Chondrocyte (in vitro differentiated cells): ENCODE measurements around the gene KRTAP10-1. TPM values are rescaled to one million over a fixed set of nuclear protein-coding genes. Genes with fewer than 3 reads are reported as not detected.

ENCODE experiments used
- DNase-seq: peaks from one replicate; pipeline ENCODE4 v3.0.0; 2021; ENCODE audit warnings: mixed read lengths, low spot score
- H3K27ac Mint-ChIP-seq: one replicate; pipeline ENCODE4 v1.8.0; 2021; ENCODE audit warnings: mild to moderate bottlenecking, moderate library complexity, mixed read lengths; ENCODE audit not compliant: unreplicated experiment
- H3K27me3 Mint-ChIP-seq: 2 replicates; pipeline ENCODE4 v1.8.0; 2021; ENCODE audit warnings: low read depth, mixed read lengths
- H3K36me3 Mint-ChIP-seq: 2 replicates; pipeline ENCODE4 v1.8.0; 2021; ENCODE audit warnings: low read depth, mixed read lengths
- H3K4me1 Mint-ChIP-seq: 2 replicates; pipeline ENCODE4 v1.8.0; 2021; ENCODE audit warnings: low read depth, mild to moderate bottlenecking, mixed read lengths
- H3K4me3 Mint-ChIP-seq: one replicate; pipeline ENCODE4 v1.8.0; 2021; ENCODE audit warnings: mild to moderate bottlenecking, moderate library complexity, mixed read lengths; ENCODE audit not compliant: unreplicated experiment
- H3K9me3 Mint-ChIP-seq: 2 replicates; pipeline ENCODE4 v1.8.0; 2021; ENCODE audit warnings: low read depth, mixed read lengths
- total RNA-seq: library from RNA; stranded (reverse); gene quantifications from 3 replicates; pipeline ENCODE4 v1.2.1, GENCODE V29; 2021
- TF ChIP-seq, protein P1 (sequence below): fragments of 200-600 bp; sonication (generic); IDR thresholded peaks from 2 replicates; pipeline ENCODE4 v1.5.0; 2021; ENCODE audit warnings: antibody characterized with exemption, mild to moderate bottlenecking, moderate library complexity

The KRTAP10-1 gene
- total RNA-seq, 1 donor from 2014 or later: not detected

DNA sequence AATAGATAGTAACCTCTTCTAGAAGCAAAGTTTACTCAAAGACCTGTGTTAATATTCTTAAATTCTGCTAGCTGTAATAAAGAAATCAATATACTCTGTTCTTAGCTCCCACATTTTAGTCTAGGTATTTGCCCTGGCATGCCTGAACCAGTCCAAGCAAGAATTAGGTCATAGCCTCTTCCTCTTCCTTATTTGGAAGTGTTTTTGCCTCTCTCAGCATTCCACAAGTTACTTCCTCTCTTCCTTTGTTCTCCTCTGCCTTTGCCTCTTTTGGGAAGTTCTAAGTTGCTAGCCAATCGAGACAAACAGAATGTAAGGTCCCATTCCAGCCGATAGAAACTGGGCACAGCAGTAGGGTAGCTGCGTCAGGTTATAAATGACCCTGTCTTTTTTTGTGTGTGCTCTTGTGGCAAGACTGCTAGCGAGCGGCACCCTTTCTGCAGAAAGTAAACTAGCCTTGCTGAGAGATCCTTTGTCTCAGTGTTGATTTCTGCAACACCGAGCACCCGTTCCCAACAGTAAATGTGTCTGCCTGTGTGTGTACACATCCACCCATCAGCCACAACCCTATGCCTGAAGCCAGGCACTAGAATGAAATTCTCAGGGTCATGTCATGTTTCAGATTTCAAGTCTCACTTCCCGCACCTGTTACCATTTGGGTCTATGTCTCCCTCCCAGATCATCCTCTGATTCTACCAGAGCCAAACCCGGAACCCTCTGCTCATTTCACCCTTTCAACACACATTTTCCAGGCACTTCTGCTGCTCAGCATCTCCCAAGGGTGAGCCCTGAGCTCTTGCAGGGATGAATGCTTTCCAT lies 47.2 kb downstream of the KRTAP10-1 start:
- peaks cover 3% of the 10 kb centered on the region for H3K4me1 Mint-ChIP-seq
- no peak for DNase-seq
- no peak overlapping the region for H3K4me3 Mint-ChIP-seq
- peaks cover 19% of the 10 kb centered on the region for H3K36me3 Mint-ChIP-seq
- peaks cover 1% of the 10 kb centered on the region for H3K27me3 Mint-ChIP-seq
- H3K9me3 Mint-ChIP-seq: peaks cover 20% of the 10 kb centered on the region
- H3K27ac Mint-ChIP-seq: peak overlapping the region; percentile 12
- TF ChIP-seq, protein P1, sequence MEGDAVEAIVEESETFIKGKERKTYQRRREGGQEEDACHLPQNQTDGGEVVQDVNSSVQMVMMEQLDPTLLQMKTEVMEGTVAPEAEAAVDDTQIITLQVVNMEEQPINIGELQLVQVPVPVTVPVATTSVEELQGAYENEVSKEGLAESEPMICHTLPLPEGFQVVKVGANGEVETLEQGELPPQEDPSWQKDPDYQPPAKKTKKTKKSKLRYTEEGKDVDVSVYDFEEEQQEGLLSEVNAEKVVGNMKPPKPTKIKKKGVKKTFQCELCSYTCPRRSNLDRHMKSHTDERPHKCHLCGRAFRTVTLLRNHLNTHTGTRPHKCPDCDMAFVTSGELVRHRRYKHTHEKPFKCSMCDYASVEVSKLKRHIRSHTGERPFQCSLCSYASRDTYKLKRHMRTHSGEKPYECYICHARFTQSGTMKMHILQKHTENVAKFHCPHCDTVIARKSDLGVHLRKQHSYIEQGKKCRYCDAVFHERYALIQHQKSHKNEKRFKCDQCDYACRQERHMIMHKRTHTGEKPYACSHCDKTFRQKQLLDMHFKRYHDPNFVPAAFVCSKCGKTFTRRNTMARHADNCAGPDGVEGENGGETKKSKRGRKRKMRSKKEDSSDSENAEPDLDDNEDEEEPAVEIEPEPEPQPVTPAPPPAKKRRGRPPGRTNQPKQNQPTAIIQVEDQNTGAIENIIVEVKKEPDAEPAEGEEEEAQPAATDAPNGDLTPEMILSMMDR: no peak

DNA sequence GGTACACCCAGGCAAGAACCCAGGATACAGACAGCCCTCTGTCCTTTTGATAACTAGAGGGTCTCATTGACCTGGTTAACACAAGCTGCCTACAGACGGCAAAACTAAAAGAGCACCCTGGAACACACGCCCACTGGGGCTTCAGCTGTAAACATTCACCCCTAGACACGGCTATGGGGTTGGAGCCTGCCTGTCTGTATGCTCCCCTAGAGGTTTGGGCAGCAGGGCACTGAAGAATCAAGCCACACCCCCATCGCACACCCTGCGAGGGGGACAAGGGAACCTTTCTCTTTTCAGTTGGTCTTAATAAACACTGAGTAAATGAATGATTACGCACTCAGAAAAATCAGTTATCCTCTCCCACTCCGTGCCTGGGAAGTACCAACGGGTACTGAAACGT lies 49.2 kb downstream of the KRTAP10-1 start:
- TF ChIP-seq, protein P1: no peak
- H3K4me3 Mint-ChIP-seq: no peak overlapping the region
- H3K9me3 Mint-ChIP-seq: peaks cover 20% of the 10 kb centered on the region
- H3K4me1 Mint-ChIP-seq: peaks cover 3% of the 10 kb centered on the region
- H3K27me3 Mint-ChIP-seq: no peaks in the 10 kb centered on the region
- peaks cover 19% of the 10 kb centered on the region for H3K36me3 Mint-ChIP-seq
- H3K27ac Mint-ChIP-seq: no peak overlapping the region
- no peak for DNase-seq

DNA sequence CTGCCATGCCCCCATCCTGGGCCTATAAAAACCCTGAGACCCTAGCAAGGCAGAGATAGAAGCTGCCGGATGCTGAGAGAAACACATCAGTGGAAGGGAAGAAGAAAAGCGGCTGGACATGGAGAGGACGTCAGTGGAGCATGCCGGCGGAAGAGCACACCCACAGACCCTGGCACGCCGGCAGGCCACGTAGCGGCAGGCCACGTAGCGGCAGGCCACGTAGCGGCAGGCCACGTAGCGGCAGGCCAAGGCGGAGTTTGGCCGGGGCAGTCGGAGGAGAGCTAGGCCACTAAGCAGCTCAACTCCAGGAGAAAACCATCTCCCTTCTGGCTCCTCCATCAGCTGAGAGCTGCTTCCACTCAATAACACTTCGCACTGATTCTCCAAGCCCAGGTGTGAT lies 49.6 kb downstream of the KRTAP10-1 start:
- TF ChIP-seq, protein P1: no peak
- Mint-ChIP-seq H3K4me1 (peaks cover 3% of the 10 kb centered on the region), H3K36me3 (peaks cover 19% of the 10 kb centered on the region), H3K27me3 (no peaks in the 10 kb centered on the region), H3K4me3 (no peak overlapping the region), H3K27ac (no peak overlapping the region), H3K9me3 (peaks cover 20% of the 10 kb centered on the region)
- no peak for DNase-seq

DNA sequence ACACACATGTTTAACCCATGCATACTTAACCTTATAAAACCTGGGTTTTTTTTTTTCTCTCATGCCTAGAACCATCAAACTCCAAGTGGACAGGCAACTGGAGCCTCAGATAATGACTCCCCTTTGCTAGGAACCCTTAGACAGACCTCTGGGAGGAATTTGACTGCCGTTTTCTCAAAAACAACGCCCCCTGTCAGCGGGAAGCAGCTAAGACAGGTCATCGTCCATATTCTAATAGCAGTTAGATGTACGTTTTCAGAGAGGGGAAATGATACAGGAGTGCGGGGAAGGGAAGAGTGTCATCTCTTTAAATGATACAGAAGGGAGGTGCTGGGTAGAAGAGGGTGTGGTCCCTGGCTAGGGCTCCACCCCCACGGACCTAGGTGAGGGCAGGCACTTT lies 50.0 kb downstream of the KRTAP10-1 start:
- Mint-ChIP-seq H3K27ac (no peak overlapping the region), H3K36me3 (peaks cover 19% of the 10 kb centered on the region)
- no peak for DNase-seq

More for the DNA sequence above, 50.0 kb downstream of the KRTAP10-1 start:
- Mint-ChIP-seq H3K9me3 (peaks cover 20% of the 10 kb centered on the region), H3K27me3 (peaks cover 1% of the 10 kb centered on the region), H3K4me3 (no peak overlapping the region), H3K4me1 (peaks cover 5% of the 10 kb centered on the region)
- TF ChIP-seq, protein P1: peak; percentile 37

Other genes starting within 250 kb of the KRTAP10-1 start
- gene PFKL, start 240.1 kb downstream of the KRTAP10-1 start, total RNA-seq: 112 to 129 TPM (median 129 TPM) in 3 replicates
- 14.2 to 19.5 TPM (median 17.7 TPM) in 3 replicates for gene CFAP410, start 200.8 kb downstream of the KRTAP10-1 start, total RNA-seq
- 0.21 to 0.32 TPM in 2 of 3 replicates, not detected in the other for gene TRPM2, start 186.6 kb downstream of the KRTAP10-1 start, total RNA-seq
- gene LRRC3, start 84.7 kb downstream of the KRTAP10-1 start, total RNA-seq: 3.3 to 8.0 TPM (median 7.4 TPM) in 3 replicates
- gene KRTAP10-2, start 11.3 kb upstream of the KRTAP10-1 start, total RNA-seq: not detected in 3 replicates
- gene KRTAP10-3, start 18.6 kb upstream of the KRTAP10-1 start, total RNA-seq: not detected in 3 replicates
- gene KRTAP10-4, start 33.5 kb upstream of the KRTAP10-1 start, total RNA-seq: not detected in 3 replicates
- gene KRTAP10-5, start 40.4 kb upstream of the KRTAP10-1 start, total RNA-seq: not detected in 3 replicates
- gene KRTAP10-6, start 52.3 kb upstream of the KRTAP10-1 start, total RNA-seq: not detected in 3 replicates
- gene KRTAP10-7, start 60.4 kb upstream of the KRTAP10-1 start, total RNA-seq: not detected in 3 replicates
- gene KRTAP10-8, start 71.9 kb upstream of the KRTAP10-1 start, total RNA-seq: not detected in 3 replicates
- not detected in 3 replicates for gene KRTAP10-9, start 86.9 kb upstream of the KRTAP10-1 start, total RNA-seq
- not detected in 3 replicates for gene KRTAP10-10, start 97.2 kb upstream of the KRTAP10-1 start, total RNA-seq
- gene KRTAP10-11, start 106.2 kb upstream of the KRTAP10-1 start, total RNA-seq: not detected in 3 replicates
- gene KRTAP12-4, start 114.5 kb upstream of the KRTAP10-1 start, total RNA-seq: not detected in 3 replicates
- gene KRTAP12-3, start 117.7 kb upstream of the KRTAP10-1 start, total RNA-seq: not detected in 3 replicates
- not detected in 3 replicates for gene KRTAP12-2, start 126.7 kb upstream of the KRTAP10-1 start, total RNA-seq
- gene KRTAP12-1, start 142.0 kb upstream of the KRTAP10-1 start, total RNA-seq: not detected in 3 replicates
- not detected in 3 replicates for gene KRTAP10-12, start 157.0 kb upstream of the KRTAP10-1 start, total RNA-seq
- 0.15 to 0.38 TPM in 2 of 3 replicates, not detected in the other for gene TSPEAR, start 171.4 kb upstream of the KRTAP10-1 start, total RNA-seq